Gastroesophageal sphincter (tissue), 3 donors: ENCODE results near the gene ASTL.

ENCODE experiments used
- EP300 ChIP-seq: sonication (generic); formaldehyde crosslinking; IDR thresholded peaks from one replicate; pipeline ENCODE4 v1.6.1; 2017; ENCODE audit warnings: antibody characterized with exemption, mild to moderate bottlenecking
- POLR2A ChIP-seq, 2 donors: fragments of 450-650 bp; IDR thresholded peaks; one replicate each; pipeline ENCODE4 v1.6.1; 2017; ENCODE audit warnings: antibody characterized with exemption in 2 of 2, mild to moderate bottlenecking in 2 of 2, moderate library complexity in 1 of 2
- POLR2AphosphoS5 ChIP-seq: sonication (generic); formaldehyde crosslinking; IDR thresholded peaks from one replicate; pipeline ENCODE4 v1.6.1; 2017; ENCODE audit warnings: antibody characterized with exemption
- TF ChIP-seq, protein P1 (sequence below), 4 experiments: fragments of 200-600 bp in 2 of 4; fragments of 450-650 bp in 2 of 4; sonication (generic) in 1 of 4; IDR thresholded peaks; one replicate each; pipeline ENCODE4 v1.5.1; 2017 to 2019; ENCODE audit warnings: antibody characterized with exemption in 4 of 4, mild to moderate bottlenecking in 2 of 4, moderate library complexity in 2 of 4

DNA sequence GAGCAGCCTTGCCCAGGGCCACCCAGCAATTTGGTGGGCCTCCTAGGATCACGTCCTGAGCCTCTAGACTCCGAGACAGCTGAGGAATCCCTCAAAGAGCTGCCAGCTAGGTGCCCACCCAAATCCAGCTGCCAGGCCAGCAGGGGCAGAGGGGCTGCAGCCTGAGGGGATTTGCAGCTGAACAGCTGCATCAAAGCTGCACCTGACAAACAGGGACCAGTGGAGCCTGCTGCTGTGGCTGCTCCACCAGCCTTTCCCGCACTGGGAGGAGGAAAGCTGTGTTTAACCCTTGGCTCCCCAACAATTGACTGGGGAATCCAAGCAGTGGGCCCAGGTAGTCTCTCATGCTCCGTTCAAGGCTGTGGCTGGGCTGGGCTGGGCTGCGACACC lies 30.2 kb downstream of the ASTL start:
- TF ChIP-seq, protein P1, sequence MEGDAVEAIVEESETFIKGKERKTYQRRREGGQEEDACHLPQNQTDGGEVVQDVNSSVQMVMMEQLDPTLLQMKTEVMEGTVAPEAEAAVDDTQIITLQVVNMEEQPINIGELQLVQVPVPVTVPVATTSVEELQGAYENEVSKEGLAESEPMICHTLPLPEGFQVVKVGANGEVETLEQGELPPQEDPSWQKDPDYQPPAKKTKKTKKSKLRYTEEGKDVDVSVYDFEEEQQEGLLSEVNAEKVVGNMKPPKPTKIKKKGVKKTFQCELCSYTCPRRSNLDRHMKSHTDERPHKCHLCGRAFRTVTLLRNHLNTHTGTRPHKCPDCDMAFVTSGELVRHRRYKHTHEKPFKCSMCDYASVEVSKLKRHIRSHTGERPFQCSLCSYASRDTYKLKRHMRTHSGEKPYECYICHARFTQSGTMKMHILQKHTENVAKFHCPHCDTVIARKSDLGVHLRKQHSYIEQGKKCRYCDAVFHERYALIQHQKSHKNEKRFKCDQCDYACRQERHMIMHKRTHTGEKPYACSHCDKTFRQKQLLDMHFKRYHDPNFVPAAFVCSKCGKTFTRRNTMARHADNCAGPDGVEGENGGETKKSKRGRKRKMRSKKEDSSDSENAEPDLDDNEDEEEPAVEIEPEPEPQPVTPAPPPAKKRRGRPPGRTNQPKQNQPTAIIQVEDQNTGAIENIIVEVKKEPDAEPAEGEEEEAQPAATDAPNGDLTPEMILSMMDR (IDR thresholded peaks at IDR 0.05), result no peak
- no peak for TF ChIP-seq POLR2A (IDR thresholded peaks at IDR 0.05)
- TF ChIP-seq POLR2AphosphoS5, result no peak
- TF ChIP-seq EP300, result no peak
